ENCODE measurements around the gene PRM1. TPM values are rescaled to one million over a fixed set of nuclear protein-coding genes. Genes with fewer than 3 reads are reported as not detected.

PRM1 gene
- total and polyA plus RNA-seq, 4 donors, result not detected

- H3K4me3 ChIP-seq (ENCODE audit: low read length in 2 of 2), result no peak overlapping the region
- H3K27ac ChIP-seq (ENCODE audit: low read depth in 1 of 2, low read length in 2 of 2), result no peak overlapping the region
- intact Hi-C loops (cut with DNase I), result loop anchor here in 1 of 2 donors (10.0 kb wide), 1 partner anchor 148 kb away; no protein-coding TSS in a partner anchor
- no peaks in the 10 kb centered on the region for H3K9me3 ChIP-seq (ENCODE audit: control insufficient read depth, low read length)
- ATAC-seq (ENCODE audit: low FRiP score) (no peak), DNase-seq (no peak)
- 87 to 90% methylated on average over 8 of the region's 8 CpGs for WGBS, 2 donors
- no peaks in the 10 kb centered on the region for H3K4me1 ChIP-seq (ENCODE audit: control insufficient read depth in 1 of 2, insufficient read depth in 2 of 2, low read length in 2 of 2)
- no peaks in the 10 kb centered on the region for H3K36me3 ChIP-seq (ENCODE audit: control insufficient read depth in 1 of 2, insufficient read depth in 2 of 2, low read length in 1 of 2)
- H3K27me3 ChIP-seq (ENCODE audit: control insufficient read depth in 1 of 2, insufficient read depth in 2 of 2, low read length in 1 of 2), result no peaks in the 10 kb centered on the region
Observed at GRCh38 chr16:11252482-11252931, 28.6 kb downstream of the PRM1 start.

- intact Hi-C loops (cut with DNase I), result loop anchor here in 1 of 2 donors (10.0 kb wide), 1 partner anchor 147 kb away; no protein-coding TSS in a partner anchor
- DNase-seq, result no peak
- no peaks in the 10 kb centered on the region for H3K9me3 ChIP-seq (ENCODE audit: control insufficient read depth, low read length)
- no peak overlapping the region for H3K4me3 ChIP-seq (ENCODE audit: low read length in 2 of 2)
- no peaks in the 10 kb centered on the region for H3K36me3 ChIP-seq (ENCODE audit: control insufficient read depth in 1 of 2, insufficient read depth in 2 of 2, low read length in 1 of 2)
- 78 to 83% methylated on average over 18 of the region's 18 CpGs for WGBS, 2 donors
- no peaks in the 10 kb centered on the region for H3K27me3 ChIP-seq (ENCODE audit: control insufficient read depth in 1 of 2, insufficient read depth in 2 of 2, low read length in 1 of 2)
- ATAC-seq (ENCODE audit: low FRiP score), result no peak
- H3K4me1 ChIP-seq (ENCODE audit: control insufficient read depth in 1 of 2, insufficient read depth in 2 of 2, low read length in 2 of 2), result no peaks in the 10 kb centered on the region
- no peak overlapping the region for H3K27ac ChIP-seq (ENCODE audit: low read depth in 1 of 2, low read length in 2 of 2)
Observed at GRCh38 chr16:11251525-11252481, 29.3 kb downstream of the PRM1 start.

- no peak for DNase-seq
- ATAC-seq (ENCODE audit: low FRiP score), result no peak
- H3K27ac ChIP-seq (ENCODE audit: low read depth in 1 of 2, low read length in 2 of 2), result no peak overlapping the region
- no peak overlapping the region for H3K4me3 ChIP-seq (ENCODE audit: low read length in 2 of 2)
- H3K4me1 ChIP-seq (ENCODE audit: control insufficient read depth in 1 of 2, insufficient read depth in 2 of 2, low read length in 2 of 2), result no peaks in the 10 kb centered on the region
- H3K27me3 ChIP-seq (ENCODE audit: control insufficient read depth in 1 of 2, insufficient read depth in 2 of 2, low read length in 1 of 2), result no peaks in the 10 kb centered on the region
- no peaks in the 10 kb centered on the region for H3K9me3 ChIP-seq (ENCODE audit: control insufficient read depth, low read length)
- H3K36me3 ChIP-seq (ENCODE audit: control insufficient read depth in 1 of 2, insufficient read depth in 2 of 2, low read length in 1 of 2), result no peaks in the 10 kb centered on the region
- WGBS, 2 donors, result 94 to 95% methylated on average over 10 of the region's 10 CpGs
- intact Hi-C loops (cut with DNase I), result loop anchor here in 1 of 2 donors (10.0 kb wide), 1 partner anchor 146 kb away; no protein-coding TSS in a partner anchor
Observed at GRCh38 chr16:11250786-11251524, 30.2 kb downstream of the PRM1 start.

GRCh38 chr16:11250091-11250785 is 30.9 kb downstream of the PRM1 start:
- ATAC-seq (ENCODE audit: low FRiP score) (no peak), DNase-seq (no peak)
- whole genome bisulfite sequencing, 2 donors, result 71 to 75% methylated on average over 16 of the region's 16 CpGs
- Histone ChIP-seq H3K4me3 (ENCODE audit: low read length in 2 of 2) (no peak overlapping the region), H3K4me1 (ENCODE audit: control insufficient read depth in 1 of 2, insufficient read depth in 2 of 2, low read length in 2 of 2) (no peaks in the 10 kb centered on the region), H3K36me3 (ENCODE audit: control insufficient read depth in 1 of 2, insufficient read depth in 2 of 2, low read length in 1 of 2) (no peaks in the 10 kb centered on the region), H3K27ac (ENCODE audit: low read depth in 1 of 2, low read length in 2 of 2) (no peak overlapping the region), H3K9me3 (ENCODE audit: control insufficient read depth, low read length) (no peaks in the 10 kb centered on the region), H3K27me3 (ENCODE audit: control insufficient read depth in 1 of 2, insufficient read depth in 2 of 2, low read length in 1 of 2) (no peaks in the 10 kb centered on the region)
- intact Hi-C loops (cut with DNase I), result loop anchor here in 1 of 2 donors (10.0 kb wide), 1 partner anchor 145 kb away; no protein-coding TSS in a partner anchor

- H3K27ac ChIP-seq (ENCODE audit: low read depth in 1 of 2, low read length in 2 of 2), result no peak overlapping the region
- no peak for ATAC-seq (ENCODE audit: low FRiP score)
- H3K9me3 ChIP-seq (ENCODE audit: control insufficient read depth, low read length), result no peaks in the 10 kb centered on the region
- WGBS, 2 donors, result 92 to 94% methylated on average over 63 of the region's 63 CpGs
- H3K36me3 ChIP-seq (ENCODE audit: control insufficient read depth in 1 of 2, insufficient read depth in 2 of 2, low read length in 1 of 2), result no peaks in the 10 kb centered on the region
- H3K27me3 ChIP-seq (ENCODE audit: control insufficient read depth in 1 of 2, insufficient read depth in 2 of 2, low read length in 1 of 2), result no peaks in the 10 kb centered on the region
- H3K4me3 ChIP-seq (ENCODE audit: low read length in 2 of 2), result no peak overlapping the region
- no peaks in the 10 kb centered on the region for H3K4me1 ChIP-seq (ENCODE audit: control insufficient read depth in 1 of 2, insufficient read depth in 2 of 2, low read length in 2 of 2)
- no peak for DNase-seq
- intact Hi-C loops (cut with DNase I), result loop anchor here in 1 of 2 donors (10.0 kb wide), 1 partner anchor 145 kb away; no protein-coding TSS in a partner anchor
Observed at GRCh38 chr16:11249233-11250061, 31.7 kb downstream of the PRM1 start.

GRCh38 chr16:11248133-11248532 is 33.0 kb downstream of the PRM1 start:
- no peak for DNase-seq
- no peak for ATAC-seq (ENCODE audit: low FRiP score)
- no peaks in the 10 kb centered on the region for H3K4me1 ChIP-seq (ENCODE audit: control insufficient read depth in 1 of 2, insufficient read depth in 2 of 2, low read length in 2 of 2)
- no peak overlapping the region for H3K27ac ChIP-seq (ENCODE audit: low read depth in 1 of 2, low read length in 2 of 2)
- WGBS, 2 donors, result 96 to 97% methylated on average over 8 of the region's 8 CpGs
- no peaks in the 10 kb centered on the region for H3K36me3 ChIP-seq (ENCODE audit: control insufficient read depth in 1 of 2, insufficient read depth in 2 of 2, low read length in 1 of 2)
- H3K9me3 ChIP-seq (ENCODE audit: control insufficient read depth, low read length), result no peaks in the 10 kb centered on the region
- intact Hi-C loops (cut with DNase I), result no loop called here
- no peaks in the 10 kb centered on the region for H3K27me3 ChIP-seq (ENCODE audit: control insufficient read depth in 1 of 2, insufficient read depth in 2 of 2, low read length in 1 of 2)
- no peak overlapping the region for H3K4me3 ChIP-seq (ENCODE audit: low read length in 2 of 2)

- H3K36me3 ChIP-seq (ENCODE audit: control insufficient read depth in 1 of 2, insufficient read depth in 2 of 2, low read length in 1 of 2), result no peaks in the 10 kb centered on the region
- no peak overlapping the region for H3K4me3 ChIP-seq (ENCODE audit: low read length in 2 of 2)
- DNase-seq, result no peak
- H3K27me3 ChIP-seq (ENCODE audit: control insufficient read depth in 1 of 2, insufficient read depth in 2 of 2, low read length in 1 of 2), result no peaks in the 10 kb centered on the region
- no peaks in the 10 kb centered on the region for H3K9me3 ChIP-seq (ENCODE audit: control insufficient read depth, low read length)
- intact Hi-C loops (cut with DNase I), result no loop called here
- no peak overlapping the region for H3K27ac ChIP-seq (ENCODE audit: low read depth in 1 of 2, low read length in 2 of 2)
- H3K4me1 ChIP-seq (ENCODE audit: control insufficient read depth in 1 of 2, insufficient read depth in 2 of 2, low read length in 2 of 2), result no peaks in the 10 kb centered on the region
- no peak for ATAC-seq (ENCODE audit: low FRiP score)
Observed at GRCh38 chr16:11245988-11246387, 35.1 kb downstream of the PRM1 start.
